Aorta (tissue), 5 donors: ENCODE measurements around the gene NDST1. TPM values are rescaled to one million over a fixed set of nuclear protein-coding genes. Genes with fewer than 3 reads are reported as not detected.
A peak's percentile ranks its signal among the peaks of the same experiment; 100 is the strongest.

Experiments used
- ATAC-seq: fragments of 200-7000 bp; cut with Tn5 transposase; one replicate; pipeline ENCODE4 v1.9.1; 2022; ENCODE audit warnings: moderate library complexity; ENCODE audit not compliant: low FRiP score
- DNase-seq, 2 donors: peaks; one replicate each; pipeline ENCODE4 v3.0.0-alpha.2; 2020
- H3K27ac ChIP-seq, 2 donors: one replicate each; pipeline ENCODE4 v1.5.1; 2013; ENCODE audit warnings: low read length in 2 of 2, mild to moderate bottlenecking in 2 of 2, moderate library complexity in 2 of 2, control low read depth in 1 of 2, inconsistent platforms in 1 of 2, low read depth in 1 of 2
- H3K27me3 ChIP-seq, 2 donors: one replicate each; pipeline ENCODE4 v1.6.1; 2013; ENCODE audit warnings: control low read depth in 1 of 2, low read length in 1 of 2, mild to moderate bottlenecking in 1 of 2, moderate library complexity in 1 of 2; ENCODE audit not compliant: insufficient read depth in 2 of 2, control insufficient read depth in 1 of 2
- H3K36me3 ChIP-seq, 2 donors: one replicate each; pipeline ENCODE4 v1.6.1; 2013; ENCODE audit warnings: control low read depth in 1 of 2, low read length in 1 of 2, mild to moderate bottlenecking in 1 of 2; ENCODE audit not compliant: insufficient read depth in 2 of 2, control insufficient read depth in 1 of 2
- H3K4me1 ChIP-seq, 2 donors: one replicate each; pipeline ENCODE4 v1.6.1; 2013; ENCODE audit warnings: low read length in 2 of 2, control low read depth in 1 of 2, mild to moderate bottlenecking in 1 of 2, moderate library complexity in 1 of 2; ENCODE audit not compliant: insufficient read depth in 2 of 2, control insufficient read depth in 1 of 2
- H3K4me3 ChIP-seq, 2 donors: one replicate each; pipeline ENCODE4 v1.5.1; 2013; ENCODE audit warnings: low read length in 2 of 2, control low read depth in 1 of 2, mild to moderate bottlenecking in 1 of 2
- H3K9me3 ChIP-seq: one replicate; pipeline ENCODE4 v1.6.1; 2013; ENCODE audit warnings: mild to moderate bottlenecking, low read length; ENCODE audit not compliant: control insufficient read depth
- WGBS, 2 donors: extraction: QIAGEN DNeasy Blood & Tissue Kit; methylation state at CpG; one replicate each; pipeline ENCODE4 v1.1.7; 2013; 5-methylcytosine and 5-hydroxymethylcytosine counted together
- intact Hi-C, 2 donors: fragments of 100-400 bp; cut with DNase I; formaldehyde crosslinking; loops; one replicate each; pipeline versions ENCODE4 v1.14.2 to v1.15.0; 2022
- long read RNA-seq, 2 donors: library from polyadenylated mRNA; unstranded; transcript quantifications; one replicate each; pipeline ENCODE4 v2.0.0, GENCODE V29; 2020 to 2021
- polyA plus RNA-seq, 2 donors: library from polyadenylated mRNA; stranded (reverse); fragments of 200-250 nt; gene quantifications; one replicate each; pipeline ENCODE4 v1.2.3, GENCODE V29; 2013
- total RNA-seq, 2 donors: library from RNA; stranded (reverse); fragmentation: NEBNext Ultra II Directional; extraction: Animal tissue kit (Norgen Biotek cat#: 25700); gene quantifications; one replicate each; pipeline ENCODE4 v1.2.1, GENCODE V29; 2021
- donor health status: healthy with polysubstance abuse.
- donor health status: Bipolar disorder and iron deficiency.
- donor health status: DM: no; HTN: no; CAD: no.
- donor health status: DM: no; HTN: no; CAD: no.
- donor health status: DM: yes; HTN: yes; CAD: no.

Gene NDST1
- total RNA-seq: 100 to 1,000 TPM in 1 of 2 donors, 10 to 100 TPM in 1; 74.0 to 116 TPM
- polyA plus RNA-seq: 10 to 100 TPM; 10.4 to 12.1 TPM
- long read RNA-seq, donor 1, partial matches to known transcripts: 15 of 47 reads
- long read RNA-seq, donor 1, other reads (novel, unspliced or antisense): 28 of 47 reads
- long read RNA-seq, donor 2, partial matches to known transcripts: 12 of 38 reads
- long read RNA-seq, donor 2, other reads (novel, unspliced or antisense): 25 of 38 reads

- no peak for DNase-seq
- Histone ChIP-seq H3K27me3 (no peaks in the 10 kb centered on the region), H3K4me3 (no peak within 1 kb of the TSS), H3K36me3 (no peaks in the 10 kb centered on the region), H3K27ac (peak within 1 kb of the TSS; percentile 54 to 85), H3K4me1 (peaks cover 2 to 8% of the 10 kb centered on the region in 2 donors), H3K9me3 (no peaks in the 10 kb centered on the region)
- intact Hi-C loops: no loop called here
- no peak for ATAC-seq
- 31 to 37% methylated on average over 15 to 16 of the region's 16 CpGs for WGBS, 2 donors
Measured at GRCh38 chr5:150507474-150508276, at the start of gene NDST1. NDST1 (plus strand) TSS chr5:150508131; CDS start chr5:150521255, 13,124 bp downstream.

GRCh38 chr5:150458802-150459557 lies 49.0 kb upstream of the NDST1 start:
- 19 to 27% methylated on average over 24 to 36 of the region's 36 CpGs for WGBS, 2 donors
- intact Hi-C loops: loop anchor here (5.0 to 10.0 kb wide), 5 partner anchors 63 to 386 kb away; partner anchors contain the start of gene IRGM (in 1 of the 2)
- Histone ChIP-seq H3K4me3 (no peak overlapping the region), H3K4me1 (no peaks in the 10 kb centered on the region), H3K36me3 (no peaks in the 10 kb centered on the region), H3K27me3 (no peaks in the 10 kb centered on the region), H3K27ac (no peak overlapping the region), H3K9me3 (no peaks in the 10 kb centered on the region)
- DNase-seq: peak; percentile 81 to 96
- peak; percentile 96 for ATAC-seq

- H3K4me1 ChIP-seq: no peaks in the 10 kb centered on the region
- H3K9me3 ChIP-seq: no peaks in the 10 kb centered on the region
- WGBS, 2 donors: 60 to 88% methylated on average over 2 of the region's 2 CpGs
- intact Hi-C loops: loop anchor here (2.0 to 10.0 kb wide), 3 partner anchors 60 to 244 kb away; partner anchors contain the start of gene RBM22 (in 1 of the 2)
- no peak for ATAC-seq
- no peaks in the 10 kb centered on the region for H3K36me3 ChIP-seq
- no peak overlapping the region for H3K4me3 ChIP-seq
- H3K27ac ChIP-seq: no peak overlapping the region
- DNase-seq: no peak
- H3K27me3 ChIP-seq: no peaks in the 10 kb centered on the region
Measured at GRCh38 chr5:150460781-150461180, 47.1 kb upstream of the NDST1 start.

GRCh38 chr5:150461231-150461630 lies 46.7 kb upstream of the NDST1 start:
- Histone ChIP-seq H3K27ac (no peak overlapping the region), H3K9me3 (no peaks in the 10 kb centered on the region), H3K27me3 (no peaks in the 10 kb centered on the region), H3K4me1 (no peaks in the 10 kb centered on the region), H3K4me3 (no peak overlapping the region), H3K36me3 (no peaks in the 10 kb centered on the region)
- DNase-seq (no peak), ATAC-seq (no peak)
- intact Hi-C loops: loop anchor here (2.0 to 10.0 kb wide), 3 partner anchors 60 to 244 kb away; partner anchors contain the start of gene RBM22 (in 1 of the 2)
- 83 to 84% methylated on average over 2 of the region's 2 CpGs for WGBS, 2 donors

DNA sequence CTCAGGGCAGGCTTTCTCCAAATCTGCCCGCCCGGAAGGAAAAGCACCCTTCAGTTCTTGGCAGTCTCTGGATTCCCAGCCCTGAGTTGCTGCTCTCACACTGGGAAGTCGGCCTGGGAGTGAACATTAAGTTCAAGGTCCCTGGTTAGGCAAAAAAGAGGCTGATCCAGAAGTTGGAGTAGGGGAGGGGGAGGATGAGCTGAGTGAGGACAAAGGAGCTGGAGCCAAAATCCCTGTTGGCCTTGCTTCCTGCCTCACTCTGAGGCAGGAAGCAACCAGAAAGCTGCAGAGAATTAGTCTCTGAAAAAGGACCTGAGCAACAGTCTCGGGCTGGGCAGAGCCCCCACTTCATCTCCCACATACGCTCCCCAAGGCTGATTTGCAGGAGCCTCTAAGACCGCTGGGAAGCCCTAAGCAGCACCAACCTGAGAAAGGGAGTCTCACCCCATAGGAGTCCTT lies 43.3 kb upstream of the NDST1 start:
- WGBS, 2 donors: 50 to 62% methylated on average over 6 of the region's 6 CpGs
- ATAC-seq: peak; percentile 43

DNA sequence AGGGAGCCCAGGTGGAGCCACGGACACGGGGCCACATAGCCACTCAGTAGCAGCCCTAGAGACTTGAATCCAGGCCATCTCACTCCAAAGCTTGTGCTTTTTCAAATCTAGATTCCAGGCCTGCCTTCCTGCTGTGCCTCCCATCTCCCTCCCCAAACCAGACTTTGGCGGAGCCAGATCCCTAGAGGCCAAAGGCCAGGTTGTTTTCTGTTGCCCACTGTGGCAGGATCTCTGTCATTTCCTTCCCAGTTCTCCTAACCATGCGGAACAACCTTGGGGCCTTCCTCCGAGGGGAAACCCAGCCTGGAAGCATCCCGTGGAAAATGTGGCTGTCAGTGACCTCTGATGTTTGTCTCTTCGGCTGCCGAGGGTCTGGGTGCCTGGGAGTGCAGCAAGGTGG lies 42.0 kb upstream of the NDST1 start:
- no peaks in the 10 kb centered on the region for H3K9me3 ChIP-seq
- DNase-seq (no peak), ATAC-seq (no peak)
- 78 to 80% methylated on average over 8 of the region's 8 CpGs for WGBS, 2 donors
- intact Hi-C loops: loop anchor here in 1 of 2 donors (10.0 kb wide), 2 partner anchors 189 to 239 kb away; partner anchors contain the start of gene RBM22
- no peak overlapping the region for H3K4me3 ChIP-seq
- no peaks in the 10 kb centered on the region for H3K36me3 ChIP-seq
- H3K4me1 ChIP-seq: no peaks in the 10 kb centered on the region
- no peak overlapping the region for H3K27ac ChIP-seq
- H3K27me3 ChIP-seq: no peaks in the 10 kb centered on the region

More for the DNA sequence above, 43.3 kb upstream of the NDST1 start:
- Histone ChIP-seq H3K27ac (no peak overlapping the region), H3K4me1 (no peaks in the 10 kb centered on the region), H3K36me3 (no peaks in the 10 kb centered on the region), H3K4me3 (no peak overlapping the region), H3K9me3 (no peaks in the 10 kb centered on the region), H3K27me3 (no peaks in the 10 kb centered on the region)
- DNase-seq: no peak
- intact Hi-C loops: loop anchor here in 1 of 2 donors (10.0 kb wide), 2 partner anchors 190 to 240 kb away; partner anchors contain the start of gene RBM22

- WGBS, 2 donors: 93 to 96% methylated on average over 4 of the region's 4 CpGs
- intact Hi-C loops: loop anchor here in 1 of 2 donors (10.0 kb wide), 2 partner anchors 187 to 237 kb away; partner anchors contain the start of gene RBM22
Measured at GRCh38 chr5:150468206-150468605, 39.7 kb upstream of the NDST1 start.

More at GRCh38 chr5:150468206-150468605, 39.7 kb upstream of the NDST1 start:
- no peaks in the 10 kb centered on the region for H3K27me3 ChIP-seq
- DNase-seq (no peak), ATAC-seq (no peak)
- H3K36me3 ChIP-seq: no peaks in the 10 kb centered on the region
- H3K4me1 ChIP-seq: no peaks in the 10 kb centered on the region
- H3K27ac ChIP-seq: no peak overlapping the region
- no peaks in the 10 kb centered on the region for H3K9me3 ChIP-seq
- H3K4me3 ChIP-seq: no peak overlapping the region
